ENCODE data around the gene HPS1. TPM values are rescaled to one million over a fixed set of nuclear protein-coding genes. Genes with fewer than 3 reads are reported as not detected.
A peak's percentile ranks its signal among the peaks of the same experiment; 100 is the strongest.
"Not testable (repeated sequence)": the region's sequence is repeated elsewhere in the genome, so short reads cannot be mapped to it uniquely, and the experiment has no call there.

The HPS1 gene
- total RNA-seq, 2 experiments from 2014 or later = 51.9 to 53.2 TPM

DNA sequence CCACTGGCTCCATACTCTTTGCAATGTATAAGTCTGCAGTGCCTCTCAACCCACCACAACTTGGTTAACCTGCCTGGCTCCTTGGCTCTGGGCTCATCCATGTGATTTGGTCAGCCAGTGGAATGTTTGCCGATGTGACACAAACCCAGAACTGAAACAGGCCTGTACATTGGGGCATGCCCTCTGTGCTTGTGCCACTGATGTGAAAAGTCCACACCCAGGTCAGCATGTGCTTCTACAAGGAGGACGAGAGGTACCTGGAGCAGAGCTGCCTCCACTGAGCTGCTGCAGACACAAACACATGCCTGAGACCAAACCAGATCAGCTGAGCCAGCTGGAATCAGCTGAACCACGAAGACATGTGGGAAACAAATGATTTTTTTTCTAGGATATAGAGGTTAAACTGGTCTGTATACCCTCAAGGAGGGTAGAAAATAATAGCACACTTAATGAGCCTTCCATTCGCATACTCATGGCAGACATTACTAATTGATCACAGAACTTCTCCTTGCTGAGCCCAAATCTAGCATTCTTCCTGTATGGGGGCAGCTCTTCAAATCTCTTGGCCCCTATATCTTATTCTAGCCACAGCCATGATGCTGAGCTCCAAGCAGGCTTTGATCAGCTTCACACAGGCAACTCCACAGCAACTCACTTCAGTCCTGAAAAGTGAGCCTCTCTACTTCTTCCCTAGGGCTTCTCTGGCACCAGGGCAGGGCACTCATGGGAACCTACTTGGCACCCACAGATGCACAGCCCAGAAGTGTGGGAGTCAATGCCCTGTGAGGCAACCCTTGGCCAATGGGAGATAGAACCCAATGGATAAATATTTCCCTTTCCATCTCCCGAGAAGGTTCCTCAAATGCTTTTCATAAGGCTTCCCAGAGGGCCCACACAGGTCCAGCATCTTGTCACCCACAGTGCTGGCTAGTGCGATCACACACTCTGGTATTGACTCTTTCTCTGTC, 50.4 kb downstream of the HPS1 start:
- Mint-ChIP-seq H3K9me3 (ENCODE audit: low read depth) (no peaks in the 10 kb centered on the region), H3K36me3 (ENCODE audit: low read depth) (no peaks in the 10 kb centered on the region), H3K27me3 (no peaks in the 10 kb centered on the region), H3K4me1 (peaks cover 8% of the 10 kb centered on the region), H3K4me3 (no peak overlapping the region), H3K27ac (no peak overlapping the region)
- intact Hi-C loops (cut with DNase I, micrococcal nuclease) = no loop called here
- ChIA-PET POLR2A (no interaction called here), CTCF (interaction anchor here (0.6 to 0.9 kb wide), 3 partner anchors 104 to 351 kb away, joined by 3 to 4 read pairs (median 3); no protein-coding TSS in a partner anchor)
- ATAC-seq = no peak
- DNase-seq = no peak

GRCh38 chr10:98394851-98395440, 51.8 kb downstream of the HPS1 start:
- ChIA-PET POLR2A (no interaction called here), CTCF (interaction anchor here (0.6 kb wide), 1 partner anchor 24 kb away, joined by 3 read pairs; no protein-coding TSS in a partner anchor)
- Mint-ChIP-seq H3K4me1 (peaks cover 18% of the 10 kb centered on the region), H3K27me3 (no peaks in the 10 kb centered on the region), H3K27ac (no peak overlapping the region), H3K9me3 (ENCODE audit: low read depth) (no peaks in the 10 kb centered on the region), H3K36me3 (ENCODE audit: low read depth) (no peaks in the 10 kb centered on the region), H3K4me3 (no peak overlapping the region)
- ATAC-seq (no peak), DNase-seq (no peak)
- intact Hi-C loops (cut with DNase I, micrococcal nuclease) = no loop called here

- no peak overlapping the region for H3K4me3 Mint-ChIP-seq
- CTCF ChIA-PET = interaction anchor here (1.9 kb wide), 1 partner anchor 35 kb away, joined by 6 read pairs; no protein-coding TSS in a partner anchor
- no peaks in the 10 kb centered on the region for H3K9me3 Mint-ChIP-seq (ENCODE audit: low read depth)
- peaks cover 18% of the 10 kb centered on the region for H3K4me1 Mint-ChIP-seq
- intact Hi-C loops (cut with DNase I, micrococcal nuclease) = no loop called here
- POLR2A ChIA-PET = no interaction called here
- ATAC-seq (peak; percentile 53), DNase-seq (no peak)
- no peaks in the 10 kb centered on the region for H3K27me3 Mint-ChIP-seq
- no peaks in the 10 kb centered on the region for H3K36me3 Mint-ChIP-seq (ENCODE audit: low read depth)
- peak overlapping the region; percentile 21 for H3K27ac Mint-ChIP-seq
These were observed 55.1 kb downstream of the HPS1 start for GRCh38 chr10:98391578-98391991.

DNA sequence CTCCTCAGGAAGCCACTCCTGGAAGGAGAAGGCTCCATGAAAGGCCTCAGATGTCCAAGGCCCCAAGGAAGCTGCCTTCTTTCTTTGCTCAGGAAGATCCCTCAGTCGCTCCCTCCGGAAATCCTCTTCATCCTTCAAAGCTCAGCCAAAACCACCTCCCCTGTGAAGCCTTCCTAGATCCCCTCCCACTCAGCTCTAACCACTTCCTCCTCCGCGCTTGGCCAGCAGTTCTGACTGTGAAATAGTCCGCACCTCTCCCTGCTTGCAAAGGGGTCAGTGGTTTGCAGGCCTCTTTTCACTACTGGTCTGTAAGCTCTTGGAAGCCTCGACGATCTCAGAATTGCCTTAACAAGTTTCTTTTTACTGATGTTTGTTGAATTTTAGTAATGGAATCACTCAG, 55.7 kb downstream of the HPS1 start:
- Mint-ChIP-seq H3K9me3 (ENCODE audit: low read depth) (no peaks in the 10 kb centered on the region), H3K4me3 (no peak overlapping the region), H3K27ac (no peak overlapping the region), H3K36me3 (ENCODE audit: low read depth) (no peaks in the 10 kb centered on the region), H3K27me3 (no peaks in the 10 kb centered on the region), H3K4me1 (peaks cover 18% of the 10 kb centered on the region)
- ATAC-seq (peak; percentile 57), DNase-seq (peak; percentile 30)
- intact Hi-C loops (cut with DNase I, micrococcal nuclease) = no loop called here
- ChIA-PET CTCF (interaction anchor here (0.6 to 1.9 kb wide), 2 partner anchors 35 to 324 kb away, joined by 3 to 6 read pairs; no protein-coding TSS in a partner anchor), POLR2A (no interaction called here)

DNA sequence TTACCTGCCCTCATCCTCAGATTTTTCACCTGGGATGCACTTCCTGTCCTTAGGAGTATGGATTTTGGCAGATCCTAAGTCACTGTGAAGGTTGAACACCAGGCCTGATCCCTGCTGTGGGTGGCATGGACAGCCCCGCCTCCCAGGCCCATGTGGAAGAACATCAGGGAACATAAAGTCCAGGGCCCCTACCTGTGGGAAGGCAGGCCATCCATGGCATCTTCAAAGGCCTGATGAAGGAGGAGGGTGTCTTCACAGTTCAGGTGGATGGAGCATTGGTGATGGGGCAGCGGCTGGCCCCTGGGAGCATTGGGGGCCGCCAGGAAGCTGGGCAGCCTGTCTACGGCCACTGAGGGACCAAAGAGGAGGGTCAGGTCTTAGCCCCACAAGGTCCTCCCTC, 56.3 kb downstream of the HPS1 start:
- no peaks in the 10 kb centered on the region for H3K36me3 Mint-ChIP-seq (ENCODE audit: low read depth)
- H3K9me3 Mint-ChIP-seq (ENCODE audit: low read depth) = no peaks in the 10 kb centered on the region
- intact Hi-C loops (cut with DNase I, micrococcal nuclease) = no loop called here
- POLR2A ChIA-PET = no interaction called here
- DNase-seq (no peak), ATAC-seq (no peak)
- peaks cover 18% of the 10 kb centered on the region for H3K4me1 Mint-ChIP-seq
- no peaks in the 10 kb centered on the region for H3K27me3 Mint-ChIP-seq
- H3K4me3 Mint-ChIP-seq = no peak overlapping the region
- CTCF ChIA-PET = no interaction called here
- H3K27ac Mint-ChIP-seq = no peak overlapping the region

DNA sequence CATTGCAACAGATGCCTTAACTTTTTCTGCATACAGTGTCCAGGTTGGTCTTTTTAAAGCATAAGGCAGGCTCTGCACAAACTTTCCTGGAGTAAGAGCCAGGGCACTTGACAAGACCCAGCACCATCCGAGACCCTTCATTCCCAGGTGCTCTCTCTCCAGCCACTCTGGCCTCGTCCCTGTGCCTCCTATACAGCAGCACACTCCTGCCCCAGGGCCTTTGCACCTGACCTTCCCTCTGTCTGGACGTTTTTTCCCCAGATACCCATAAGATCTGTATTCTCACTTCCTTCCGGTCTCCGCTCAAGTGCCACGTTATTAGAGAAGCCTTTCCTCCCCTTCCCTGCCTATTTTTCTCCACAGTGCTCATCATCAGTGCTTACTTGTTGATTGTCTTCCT, 57.3 kb downstream of the HPS1 start:
- H3K27me3 Mint-ChIP-seq = no peaks in the 10 kb centered on the region
- CTCF ChIA-PET = no interaction called here
- DNase-seq (no peak), ATAC-seq (no peak)
- no peak overlapping the region for H3K27ac Mint-ChIP-seq
- no peaks in the 10 kb centered on the region for H3K9me3 Mint-ChIP-seq (ENCODE audit: low read depth)
- POLR2A ChIA-PET = no interaction called here
- H3K4me1 Mint-ChIP-seq = peaks cover 18% of the 10 kb centered on the region
- H3K4me3 Mint-ChIP-seq = no peak overlapping the region
- H3K36me3 Mint-ChIP-seq (ENCODE audit: low read depth) = no peaks in the 10 kb centered on the region
- intact Hi-C loops (cut with DNase I, micrococcal nuclease) = no loop called here

DNA sequence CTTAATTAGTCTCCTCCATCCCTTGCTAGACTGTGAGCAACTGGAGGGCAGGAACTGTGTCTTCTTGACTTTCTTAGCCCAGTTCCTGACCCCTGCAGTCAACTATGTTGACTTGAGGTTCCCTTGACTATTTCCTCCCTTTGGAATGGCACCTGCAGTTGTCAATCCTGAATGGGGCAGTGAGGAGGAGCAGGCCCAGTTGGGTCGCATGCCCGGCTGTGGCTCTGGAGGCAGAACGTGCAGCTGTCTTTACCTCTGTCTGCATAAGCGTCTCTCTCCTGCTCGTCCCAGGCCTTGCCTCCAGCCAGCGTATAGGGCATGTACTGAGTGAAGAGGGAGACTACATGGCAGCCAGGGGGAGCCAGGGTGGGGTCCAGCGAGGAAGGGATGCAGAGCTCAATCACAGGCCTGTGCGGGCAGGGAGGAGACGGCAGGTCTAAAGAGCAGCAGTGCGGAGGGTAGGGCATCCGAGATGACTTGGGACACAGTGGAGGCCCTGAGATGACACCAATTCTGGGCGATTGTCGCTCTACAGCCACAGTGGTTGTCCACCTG, 58.6 kb downstream of the HPS1 start:
- no peaks in the 10 kb centered on the region for H3K9me3 Mint-ChIP-seq (ENCODE audit: low read depth)
- no peak for ATAC-seq
- POLR2A ChIA-PET = no interaction called here
- H3K4me3 Mint-ChIP-seq = no peak overlapping the region
- no peak overlapping the region for H3K27ac Mint-ChIP-seq
- DNase-seq = no peak
- intact Hi-C loops (cut with DNase I, micrococcal nuclease) = no loop called here
- CTCF ChIA-PET = interaction anchor here (0.7 kb wide), 1 partner anchor 810 kb away, joined by 4 read pairs; no protein-coding TSS in a partner anchor
- H3K36me3 Mint-ChIP-seq (ENCODE audit: low read depth) = no peaks in the 10 kb centered on the region
- no peaks in the 10 kb centered on the region for H3K27me3 Mint-ChIP-seq
- H3K4me1 Mint-ChIP-seq = peaks cover 18% of the 10 kb centered on the region

DNA sequence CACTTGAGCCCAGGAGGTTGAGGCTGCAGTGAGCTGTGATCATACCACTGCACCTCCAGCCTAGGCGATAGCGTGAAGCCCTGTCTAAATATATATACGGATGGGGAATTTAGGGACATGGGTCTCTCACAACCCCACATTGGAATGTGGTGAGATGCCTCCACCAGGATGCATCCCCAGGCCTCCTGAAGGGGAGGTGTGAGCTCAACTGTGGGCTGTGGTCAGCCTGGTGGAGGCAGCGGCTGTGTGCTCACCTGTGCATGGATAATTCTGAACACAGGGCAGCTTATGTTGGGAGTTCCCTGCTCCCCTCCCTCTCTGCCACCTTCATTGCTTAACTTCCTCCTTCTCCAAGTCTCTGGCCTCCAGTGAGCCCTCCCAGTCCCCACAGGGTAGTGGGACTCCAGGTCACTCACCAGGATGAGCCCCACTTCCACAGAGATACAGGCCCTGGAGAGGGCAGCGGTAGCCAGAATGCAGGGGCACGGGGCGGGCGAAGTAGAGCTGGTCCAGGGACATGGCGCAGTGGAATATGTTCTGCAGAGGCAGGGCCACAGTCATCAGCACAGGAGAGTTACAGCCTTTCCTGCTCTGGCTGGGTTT, 62.1 kb downstream of the HPS1 start:
- Mint-ChIP-seq H3K9me3 (ENCODE audit: low read depth) (no peaks in the 10 kb centered on the region), H3K27ac (no peak overlapping the region), H3K27me3 (no peaks in the 10 kb centered on the region), H3K36me3 (ENCODE audit: low read depth) (no peaks in the 10 kb centered on the region), H3K4me1 (no peaks in the 10 kb centered on the region), H3K4me3 (no peak overlapping the region)
- DNase-seq = no peak
- ChIA-PET POLR2A (no interaction called here), CTCF (no interaction called here)
- ATAC-seq = no peak
- intact Hi-C loops (cut with DNase I, micrococcal nuclease) = no loop called here

DNA sequence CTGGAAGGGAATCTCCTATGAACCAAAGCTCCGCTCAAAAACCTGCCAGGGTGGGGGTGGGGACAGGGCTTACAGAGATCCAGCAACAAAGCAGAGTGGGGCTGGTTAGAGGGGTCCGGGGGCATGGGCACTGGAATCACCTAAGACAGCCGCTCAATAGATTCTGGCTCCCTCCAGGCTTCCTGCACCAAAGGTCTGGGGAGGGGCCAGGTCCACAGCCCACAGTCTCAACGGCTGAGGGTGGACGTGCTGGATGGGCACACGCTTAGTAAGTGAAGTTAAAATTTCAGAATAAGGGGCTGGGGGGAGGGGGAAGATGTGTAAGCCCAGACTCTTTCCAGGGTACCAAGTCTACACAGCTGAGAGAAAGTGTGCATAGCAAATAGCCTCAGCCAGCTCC, 62.9 kb downstream of the HPS1 start:
- Mint-ChIP-seq H3K9me3 (ENCODE audit: low read depth) (no peaks in the 10 kb centered on the region), H3K27ac (no peak overlapping the region), H3K36me3 (ENCODE audit: low read depth) (no peaks in the 10 kb centered on the region), H3K4me1 (no peaks in the 10 kb centered on the region), H3K4me3 (no peak overlapping the region), H3K27me3 (no peaks in the 10 kb centered on the region)
- intact Hi-C loops (cut with DNase I, micrococcal nuclease) = no loop called here
- ATAC-seq (no peak), DNase-seq (no peak)
- CTCF ChIA-PET = no interaction called here
- POLR2A ChIA-PET = no interaction called here

DNA sequence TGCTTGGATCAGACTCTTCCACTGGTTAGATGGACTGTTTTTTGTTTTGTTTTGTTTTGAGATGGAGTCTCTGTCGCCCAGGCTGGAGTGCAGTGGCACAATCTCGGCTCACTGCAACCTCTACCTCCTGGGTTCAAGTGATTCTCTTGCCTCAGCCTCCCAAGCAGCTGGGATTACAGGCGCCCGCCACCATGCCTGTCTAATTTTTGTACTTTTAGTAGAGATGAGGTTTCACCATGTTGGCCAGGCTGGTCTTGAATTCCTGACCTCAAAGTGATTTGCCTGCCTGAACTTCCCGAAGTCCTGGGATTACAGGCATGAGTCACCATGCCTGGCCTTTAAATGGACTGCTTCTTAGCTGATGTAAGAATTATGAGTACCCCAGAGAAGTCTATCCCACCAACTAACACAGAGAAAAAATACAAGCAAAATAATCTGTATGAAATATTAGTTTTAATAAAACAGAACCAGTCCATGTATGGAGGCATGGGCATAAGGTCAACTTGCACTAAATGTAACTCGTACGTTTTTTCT, 63.5 kb downstream of the HPS1 start:
- intact Hi-C loops (cut with DNase I, micrococcal nuclease); DNase-seq; H3K27me3 Mint-ChIP-seq; H3K36me3 Mint-ChIP-seq (ENCODE audit: low read depth); CTCF ChIA-PET; H3K4me1 Mint-ChIP-seq; H3K9me3 Mint-ChIP-seq (ENCODE audit: low read depth); H3K27ac Mint-ChIP-seq; ATAC-seq; POLR2A ChIA-PET; H3K4me3 Mint-ChIP-seq: not testable (repeated sequence)

- CTCF ChIA-PET = interaction anchor here (0.5 to 0.8 kb wide), 2 partner anchors 316 to 1915 kb away, joined by 3 read pairs; no protein-coding TSS in a partner anchor
- no peaks in the 10 kb centered on the region for H3K9me3 Mint-ChIP-seq (ENCODE audit: low read depth)
- H3K36me3 Mint-ChIP-seq (ENCODE audit: low read depth) = no peaks in the 10 kb centered on the region
- no peaks in the 10 kb centered on the region for H3K27me3 Mint-ChIP-seq
- intact Hi-C loops (cut with DNase I, micrococcal nuclease) = no loop called here
- POLR2A ChIA-PET = no interaction called here
- DNase-seq (no peak), ATAC-seq (no peak)
- no peak overlapping the region for H3K4me3 Mint-ChIP-seq
- no peaks in the 10 kb centered on the region for H3K4me1 Mint-ChIP-seq
- H3K27ac Mint-ChIP-seq = no peak overlapping the region
These were observed 64.0 kb downstream of the HPS1 start for GRCh38 chr10:98382691-98383101.

Data from activated CD4-positive, alpha-beta T cell treated with anti-CD3 and anti-CD28 coated beads for 36 hours (primary cell).